Neutrophil (primary cell): Measurements from ENCODE around the gene PAN2.
A peak's percentile ranks its signal among the peaks of the same experiment; 100 is the strongest.
"Not testable (repeated sequence)": the region's sequence is repeated elsewhere in the genome, so short reads cannot be mapped to it uniquely, and the experiment has no call there.

Experiments
- H3K27ac ChIP-seq: fragments of 200-600 bp; sonication (generic); 2 replicates; pipeline ENCODE4 v1.5.1; 2016; ENCODE audit warnings: mild to moderate bottlenecking, moderate library complexity
- H3K27me3 ChIP-seq: fragments of 200-600 bp; sonication (generic); 2 replicates; pipeline ENCODE4 v1.6.0; 2016; ENCODE audit warnings: mild to moderate bottlenecking
- H3K36me3 ChIP-seq: fragments of 200-600 bp; sonication (generic); 2 replicates; pipeline ENCODE4 v1.5.1; 2017
- H3K4me1 ChIP-seq, 2 experiments: fragments of 200-600 bp in 1 of 2; sonication (generic) in 1 of 2; 1 replicate in 1 of 2; 2 replicates in 1 of 2; pipeline versions ENCODE4 v1.5.1 to v1.6.1; 2013 to 2016; ENCODE audit warnings: low read depth in 1 of 2, low read length in 1 of 2, mild to moderate bottlenecking in 1 of 2, moderate library complexity in 1 of 2; ENCODE audit not compliant: control insufficient read depth in 1 of 2, insufficient read depth in 1 of 2
- H3K4me3 ChIP-seq, 2 experiments: fragments of 200-600 bp in 1 of 2; sonication (generic) in 1 of 2; 1 replicate in 1 of 2; 2 replicates in 1 of 2; pipeline ENCODE4 v1.5.1; 2013 to 2016; ENCODE audit warnings: low read depth in 1 of 2, low read length in 1 of 2, mild to moderate bottlenecking in 1 of 2, moderate library complexity in 1 of 2
- H3K9me3 ChIP-seq: fragments of 200-600 bp; sonication (generic); 2 replicates; pipeline ENCODE4 v1.5.1; 2016
- TF ChIP-seq, protein P1 (sequence below): fragments of 200-600 bp; sonication (generic); IDR thresholded peaks from 2 replicates; pipeline ENCODE4 v1.5.1; 2016; ENCODE audit warnings: antibody characterized with exemption

The PAN2 gene

DNA sequence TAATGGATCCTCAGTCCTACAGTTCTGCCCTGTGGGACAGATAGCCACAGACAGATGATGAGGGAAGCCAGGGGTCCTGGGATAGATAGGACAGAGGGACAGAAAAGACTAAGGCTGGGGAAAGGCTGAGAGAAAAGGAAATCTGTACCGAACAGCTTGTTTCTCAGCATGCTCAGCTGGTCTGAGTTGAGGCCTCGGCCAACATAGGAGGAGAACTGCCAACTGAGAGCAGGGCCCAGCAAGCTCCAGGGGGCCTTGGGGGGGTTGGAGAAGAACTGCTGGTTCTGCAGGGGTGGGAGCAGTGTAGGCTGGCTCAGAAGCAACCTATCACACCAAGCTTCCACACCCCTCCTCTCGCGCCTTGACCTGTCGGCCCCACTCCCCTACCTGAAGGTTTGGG, 15.0 kb upstream of the PAN2 start:
- Histone ChIP-seq H3K27me3 (no peaks in the 10 kb centered on the region), H3K36me3 (peaks cover 97% of the 10 kb centered on the region), H3K4me1 (no peaks in the 10 kb centered on the region), H3K4me3 (no peak overlapping the region), H3K9me3 (no peaks in the 10 kb centered on the region), H3K27ac (no peak overlapping the region)
- TF ChIP-seq, protein P1, sequence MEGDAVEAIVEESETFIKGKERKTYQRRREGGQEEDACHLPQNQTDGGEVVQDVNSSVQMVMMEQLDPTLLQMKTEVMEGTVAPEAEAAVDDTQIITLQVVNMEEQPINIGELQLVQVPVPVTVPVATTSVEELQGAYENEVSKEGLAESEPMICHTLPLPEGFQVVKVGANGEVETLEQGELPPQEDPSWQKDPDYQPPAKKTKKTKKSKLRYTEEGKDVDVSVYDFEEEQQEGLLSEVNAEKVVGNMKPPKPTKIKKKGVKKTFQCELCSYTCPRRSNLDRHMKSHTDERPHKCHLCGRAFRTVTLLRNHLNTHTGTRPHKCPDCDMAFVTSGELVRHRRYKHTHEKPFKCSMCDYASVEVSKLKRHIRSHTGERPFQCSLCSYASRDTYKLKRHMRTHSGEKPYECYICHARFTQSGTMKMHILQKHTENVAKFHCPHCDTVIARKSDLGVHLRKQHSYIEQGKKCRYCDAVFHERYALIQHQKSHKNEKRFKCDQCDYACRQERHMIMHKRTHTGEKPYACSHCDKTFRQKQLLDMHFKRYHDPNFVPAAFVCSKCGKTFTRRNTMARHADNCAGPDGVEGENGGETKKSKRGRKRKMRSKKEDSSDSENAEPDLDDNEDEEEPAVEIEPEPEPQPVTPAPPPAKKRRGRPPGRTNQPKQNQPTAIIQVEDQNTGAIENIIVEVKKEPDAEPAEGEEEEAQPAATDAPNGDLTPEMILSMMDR, result no peak

DNA sequence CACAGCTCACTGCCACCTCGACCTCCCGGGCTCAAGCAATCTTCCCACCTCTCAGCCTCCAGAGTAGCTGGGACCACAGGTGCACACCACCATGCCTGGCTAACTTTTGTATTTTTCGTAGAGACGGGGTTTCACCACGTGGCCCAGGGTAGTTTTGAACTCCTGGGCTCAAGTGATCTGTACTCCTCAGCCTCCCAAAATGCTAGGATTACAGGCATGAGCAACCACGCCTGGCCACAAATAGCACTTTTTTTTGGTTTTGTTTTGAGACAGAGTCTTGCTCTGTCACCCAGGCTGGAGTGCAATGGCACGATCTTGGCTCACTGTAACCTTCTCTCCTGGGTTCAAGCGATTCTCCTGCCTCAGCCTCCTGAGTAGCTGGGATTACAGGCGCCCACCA, 13.5 kb upstream of the PAN2 start:
- H3K4me1 ChIP-seq, H3K4me3 ChIP-seq, H3K9me3 ChIP-seq, H3K27me3 ChIP-seq, H3K27ac ChIP-seq: not testable (repeated sequence)
- peaks cover 97% of the 10 kb centered on the region for H3K36me3 ChIP-seq

DNA sequence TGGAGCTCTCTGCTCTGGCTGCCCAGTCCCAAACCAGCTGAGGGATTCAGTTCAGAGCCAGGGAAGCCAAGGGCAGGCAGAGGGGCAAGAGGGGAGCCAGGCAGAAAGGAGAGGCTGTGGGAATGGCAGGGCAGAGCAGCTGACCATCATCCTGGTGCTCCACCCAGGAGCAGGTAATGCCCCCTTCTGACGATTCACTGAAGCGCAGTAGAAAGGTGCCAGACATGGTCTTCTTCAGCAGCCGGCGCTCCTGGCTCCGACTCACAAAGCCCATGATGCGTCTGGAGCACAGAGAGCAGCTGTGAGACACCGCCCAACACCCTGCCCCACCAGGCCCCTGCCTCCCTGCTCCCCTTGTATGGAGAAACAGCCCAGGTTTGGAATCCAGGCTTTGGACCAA, 12.9 kb upstream of the PAN2 start:
- TF ChIP-seq, protein P1, result no peak
- Histone ChIP-seq H3K27me3 (no peaks in the 10 kb centered on the region), H3K9me3 (no peaks in the 10 kb centered on the region), H3K27ac (no peak overlapping the region), H3K4me1 (no peaks in the 10 kb centered on the region), H3K4me3 (no peak overlapping the region), H3K36me3 (peaks cover 97% of the 10 kb centered on the region)

DNA sequence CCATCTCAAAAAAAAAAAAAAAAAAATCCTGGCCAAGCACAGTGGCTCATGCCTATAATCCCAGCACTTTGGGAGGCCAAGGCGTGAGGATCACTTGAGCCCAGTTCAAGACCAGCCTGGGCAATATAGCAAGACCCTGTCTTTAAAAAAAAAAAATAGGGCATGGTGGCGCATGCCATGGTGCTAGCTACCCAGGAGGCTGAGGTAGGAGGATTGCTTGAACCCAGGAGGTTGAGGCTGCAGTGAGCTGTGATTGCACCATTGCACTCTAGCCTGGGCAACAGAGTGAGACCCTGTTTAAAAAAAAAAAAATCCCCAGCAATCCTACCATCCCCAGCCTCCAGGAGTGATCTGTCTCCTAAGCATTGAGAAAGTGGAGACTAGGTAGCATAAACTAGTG, 8.5 kb upstream of the PAN2 start:
- Histone ChIP-seq H3K36me3 (peaks cover 63% of the 10 kb centered on the region), H3K4me1 (peaks cover 16 to 17% of the 10 kb centered on the region in 2 experiments)
- H3K9me3 ChIP-seq, H3K27me3 ChIP-seq, H3K27ac ChIP-seq, H3K4me3 ChIP-seq: not testable (repeated sequence)

DNA sequence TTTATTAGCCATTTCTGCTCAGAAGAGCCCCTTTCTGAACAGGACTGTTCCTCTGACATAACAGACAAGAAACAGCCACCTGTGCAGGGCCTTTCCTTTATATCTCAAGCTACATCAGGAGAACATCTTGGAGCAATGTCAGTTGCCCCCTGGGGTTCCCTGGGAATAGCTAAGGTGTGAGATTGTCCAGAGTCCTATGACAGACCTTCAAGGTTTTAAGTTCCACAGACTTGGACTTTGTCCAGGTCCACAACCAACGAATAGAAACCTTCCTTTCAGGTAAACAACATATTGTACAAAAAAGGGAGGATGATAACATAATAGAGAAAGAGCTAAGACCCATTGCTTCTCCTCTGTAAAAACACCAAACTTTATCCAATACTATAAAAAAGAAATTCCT, 7.8 kb upstream of the PAN2 start:
- H3K4me1 ChIP-seq, result peaks cover 16 to 17% of the 10 kb centered on the region in 2 experiments
- no peak overlapping the region for H3K27ac ChIP-seq
- no peaks in the 10 kb centered on the region for H3K27me3 ChIP-seq
- TF ChIP-seq, protein P1, result no peak
- H3K9me3 ChIP-seq, result no peaks in the 10 kb centered on the region
- H3K4me3 ChIP-seq, result no peak overlapping the region
- peaks cover 56% of the 10 kb centered on the region for H3K36me3 ChIP-seq

DNA sequence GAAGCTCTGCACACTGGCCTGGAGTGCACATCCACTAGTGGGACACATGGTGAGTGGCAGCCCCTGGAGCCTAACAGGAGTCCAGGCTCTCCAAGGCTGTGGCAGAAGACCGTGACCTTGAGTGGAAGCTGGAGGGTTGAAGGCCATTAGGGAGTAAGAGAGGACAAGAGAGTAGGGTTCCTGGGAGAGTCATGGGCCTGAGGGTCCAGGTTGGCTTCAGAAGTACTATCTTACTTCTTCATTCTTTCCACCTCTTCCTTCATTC, 5.3 kb upstream of the PAN2 start:
- H3K27ac ChIP-seq, result peak overlapping the region; percentile 59
- H3K27me3 ChIP-seq, result no peaks in the 10 kb centered on the region
- H3K9me3 ChIP-seq, result no peaks in the 10 kb centered on the region
- H3K36me3 ChIP-seq, result peaks cover 32% of the 10 kb centered on the region
- TF ChIP-seq, protein P1, result no peak
- no peak overlapping the region for H3K4me3 ChIP-seq
- H3K4me1 ChIP-seq, result peaks cover 20 to 22% of the 10 kb centered on the region in 2 experiments
